CD4-positive, alpha-beta T cell treated with Interleukin-21 for 1 hour (primary cell): ENCODE results near the gene THOC2.
"Not testable (repeated sequence)": the region's sequence is repeated elsewhere in the genome, so short reads cannot be mapped to it uniquely, and the experiment has no call there.

ENCODE experiments used
- DNase-seq: peaks from one replicate; pipeline ENCODE4 v3.0.0-alpha.2; 2020

Gene THOC2

GRCh38 chrX:123734079-123734478, 1.2 kb upstream of the THOC2 start:
- not testable (repeated sequence) for DNase-seq

GRCh38 chrX:123731987-123732669, 724 bp downstream of the THOC2 start:
- DNase-seq: peak; percentile 5

GRCh38 chrX:123731258-123731986, 1.4 kb downstream of the THOC2 start:
- DNase-seq: peak; percentile 3

- no peak for DNase-seq
These were observed 4.3 kb downstream of the THOC2 start for GRCh38 chrX:123728554-123728953.

GRCh38 chrX:123728016-123728415, 4.8 kb downstream of the THOC2 start:
- no peak for DNase-seq

- DNase-seq: not testable (repeated sequence)
These were observed 10.7 kb downstream of the THOC2 start for GRCh38 chrX:123722193-123722592.

- no peak for DNase-seq
These were observed 12.4 kb downstream of the THOC2 start for GRCh38 chrX:123720486-123720885.

- DNase-seq: no peak
These were observed 19.0 kb downstream of the THOC2 start for GRCh38 chrX:123713841-123714240.

- DNase-seq: no peak
These were observed 19.4 kb downstream of the THOC2 start for GRCh38 chrX:123713434-123713833.

GRCh38 chrX:123711201-123711600, 21.7 kb downstream of the THOC2 start:
- DNase-seq: not testable (repeated sequence)

GRCh38 chrX:123704781-123705180, 28.1 kb downstream of the THOC2 start:
- no peak for DNase-seq

- DNase-seq: no peak
These were observed 33.8 kb downstream of the THOC2 start for GRCh38 chrX:123698979-123699520.

GRCh38 chrX:123696334-123696733, 36.5 kb downstream of the THOC2 start:
- no peak for DNase-seq

GRCh38 chrX:123695242-123695641, 37.6 kb downstream of the THOC2 start:
- no peak for DNase-seq

GRCh38 chrX:123691776-123692175, 41.1 kb downstream of the THOC2 start:
- no peak for DNase-seq

GRCh38 chrX:123688524-123688923, 44.3 kb downstream of the THOC2 start:
- no peak for DNase-seq

- no peak for DNase-seq
These were observed 47.6 kb downstream of the THOC2 start for GRCh38 chrX:123685232-123685631.

GRCh38 chrX:123682186-123682585, 50.7 kb downstream of the THOC2 start:
- DNase-seq: no peak

- not testable (repeated sequence) for DNase-seq
These were observed 53.0 kb downstream of the THOC2 start for GRCh38 chrX:123679733-123680460.

- DNase-seq: no peak
These were observed 57.7 kb downstream of the THOC2 start for GRCh38 chrX:123675154-123675553.

GRCh38 chrX:123673813-123674212, 59.0 kb downstream of the THOC2 start:
- DNase-seq: no peak

GRCh38 chrX:123665197-123665596, 67.7 kb downstream of the THOC2 start:
- no peak for DNase-seq

GRCh38 chrX:123664467-123665167, 68.2 kb downstream of the THOC2 start:
- DNase-seq: not testable (repeated sequence)
